Fibroblast of pulmonary artery (primary cell): ENCODE measurements around the gene LILRA6.
"Not testable (repeated sequence)": the region's sequence is repeated elsewhere in the genome, so short reads cannot be mapped to it uniquely, and the experiment has no call there.

ENCODE experiments used
- DNase-seq: peaks from one replicate; pipeline ENCODE4 v3.0.0-alpha.2; 2010; ENCODE audit warnings: low read depth
- H3K4me3 ChIP-seq: replicated peaks from 2 replicates; pipeline ENCODE4 v1.5.1; 2011; ENCODE audit warnings: low read depth, mild to moderate bottlenecking, control low read depth, low read length, moderate library complexity
- CTCF ChIP-seq: IDR thresholded peaks from 2 replicates; pipeline ENCODE4 v1.5.1; 2011; ENCODE audit warnings: mild to moderate bottlenecking, control low read depth, low read length, inconsistent platforms; ENCODE audit errors: missing control alignments

The LILRA6 gene

GRCh38 chr19:54279406-54279962 is 36.9 kb upstream of the LILRA6 start:
- DNase-seq: no peak
- H3K4me3 ChIP-seq: no peak overlapping the region
- no peak for TF ChIP-seq CTCF

GRCh38 chr19:54278571-54279195 is 36.1 kb upstream of the LILRA6 start:
- not testable (repeated sequence) for H3K4me3 ChIP-seq, DNase-seq

- not testable (repeated sequence) for DNase-seq, H3K4me3 ChIP-seq
These were observed 35.5 kb upstream of the LILRA6 start for GRCh38 chr19:54278056-54278455.

- not testable (repeated sequence) for DNase-seq, H3K4me3 ChIP-seq
These were observed 34.6 kb upstream of the LILRA6 start for GRCh38 chr19:54277111-54277615.

- no peak overlapping the region for H3K4me3 ChIP-seq
- no peak for DNase-seq
- TF ChIP-seq CTCF: no peak
These were observed 33.4 kb upstream of the LILRA6 start for GRCh38 chr19:54275951-54276350.

GRCh38 chr19:54274516-54274915 is 31.9 kb upstream of the LILRA6 start:
- H3K4me3 ChIP-seq, DNase-seq: not testable (repeated sequence)

GRCh38 chr19:54273821-54274220 is 31.2 kb upstream of the LILRA6 start:
- no peak for DNase-seq
- TF ChIP-seq CTCF: no peak
- no peak overlapping the region for H3K4me3 ChIP-seq

- not testable (repeated sequence) for DNase-seq
These were observed 29.6 kb upstream of the LILRA6 start for GRCh38 chr19:54272181-54272580.

GRCh38 chr19:54271587-54271986 is 29.0 kb upstream of the LILRA6 start:
- not testable (repeated sequence) for H3K4me3 ChIP-seq, DNase-seq

More at GRCh38 chr19:54272181-54272580, 29.6 kb upstream of the LILRA6 start:
- not testable (repeated sequence) for H3K4me3 ChIP-seq

GRCh38 chr19:54271106-54271505 is 28.5 kb upstream of the LILRA6 start:
- H3K4me3 ChIP-seq: no peak overlapping the region
- no peak for TF ChIP-seq CTCF
- no peak for DNase-seq
